Measurements from ENCODE around the gene PAIP2.

DNA sequence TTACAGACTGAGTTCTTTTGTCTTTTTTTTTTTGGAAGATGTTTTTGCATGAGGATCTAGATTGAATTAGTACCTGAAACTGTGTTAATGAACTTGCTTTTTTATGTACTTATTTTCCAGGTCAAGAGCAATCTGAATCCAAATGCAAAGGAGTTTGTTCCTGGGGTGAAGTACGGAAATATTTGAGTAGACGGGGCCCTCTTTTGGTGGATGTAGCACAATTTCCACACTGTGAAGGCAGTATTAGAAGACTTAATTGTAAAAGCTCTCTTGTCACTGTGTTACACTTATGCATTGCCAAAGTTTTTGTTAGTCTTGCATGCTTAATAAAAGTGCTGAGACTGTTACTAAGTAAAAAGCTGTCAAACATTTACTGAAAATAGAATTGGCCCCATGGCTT, 27.0 kb downstream of the PAIP2 start:
- TF ChIP-seq CTCF (IDR thresholded peaks at IDR 0.05) = no peak
- no peak for TF ChIP-seq POLR2A (IDR thresholded peaks at IDR 0.05)
